Fibroblast of lung (primary cell): ENCODE results near the gene C2CD4C. TPM values are rescaled to one million over a fixed set of nuclear protein-coding genes. Genes with fewer than 3 reads are reported as not detected.

Experiments
- DNase-seq, 2 donors: peaks; one replicate each; pipeline versions ENCODE4 v3.0.0 to v3.0.0-alpha.2; 2010; ENCODE audit warnings: low read depth in 2 of 2
- H2AFZ ChIP-seq: 2 replicates; pipeline ENCODE4 v1.5.1; 2012; ENCODE audit warnings: low read length, control low read depth, inconsistent platforms
- H3K27ac ChIP-seq: 2 replicates; pipeline ENCODE4 v1.5.1; 2011; ENCODE audit warnings: low read length, control low read depth; ENCODE audit not compliant: insufficient read depth
- H3K27me3 ChIP-seq: 2 replicates; pipeline ENCODE4 v1.5.1; 2011; ENCODE audit warnings: mild to moderate bottlenecking, low read length; ENCODE audit not compliant: control insufficient read depth, insufficient read depth
- H3K36me3 ChIP-seq: 2 replicates; pipeline ENCODE4 v1.5.1; 2011; ENCODE audit warnings: low read length; ENCODE audit not compliant: control insufficient read depth, insufficient read depth
- H3K4me1 ChIP-seq: 2 replicates; pipeline ENCODE4 v1.5.1; 2011; ENCODE audit warnings: low read length; ENCODE audit not compliant: control insufficient read depth, insufficient read depth; ENCODE audit errors: extremely low read depth
- H3K4me2 ChIP-seq: 2 replicates; pipeline ENCODE4 v1.5.1; 2011; ENCODE audit warnings: low read length, control low read depth; ENCODE audit not compliant: insufficient read depth; ENCODE audit errors: extremely low read depth
- H3K4me3 ChIP-seq, 4 experiments: fragments of 200-600 bp in 1 of 4; sonication (generic) in 1 of 4; replicated peaks in 1 of 4; 2 replicates each; pipeline ENCODE4 v1.5.1; 2011 to 2016; ENCODE audit warnings: low read length in 4 of 4, low read depth in 3 of 4, mild to moderate bottlenecking in 3 of 4, control low read depth in 2 of 4, inconsistent platforms in 1 of 4, mixed read lengths in 1 of 4; ENCODE audit not compliant: insufficient read depth in 1 of 4; ENCODE audit errors: control extremely low read depth in 1 of 4
- H3K79me2 ChIP-seq: 2 replicates; pipeline ENCODE4 v1.5.1; 2012; ENCODE audit warnings: mild to moderate bottlenecking, low read length, inconsistent platforms; ENCODE audit not compliant: control insufficient read depth, insufficient read depth
- H3K9ac ChIP-seq: 2 replicates; pipeline ENCODE4 v1.5.1; 2011; ENCODE audit warnings: mild to moderate bottlenecking, low read length, control low read depth; ENCODE audit not compliant: insufficient read depth
- H3K9me3 ChIP-seq: 2 replicates; pipeline ENCODE4 v1.5.1; 2012; ENCODE audit warnings: low read depth, low read length; ENCODE audit not compliant: control insufficient read depth, insufficient read depth
- H4K20me1 ChIP-seq: 2 replicates; pipeline ENCODE4 v1.5.1; 2011; ENCODE audit warnings: low read length; ENCODE audit not compliant: control insufficient read depth, insufficient read depth; ENCODE audit errors: extremely low read depth
- EZH2 ChIP-seq: IDR thresholded peaks from 2 replicates; pipeline ENCODE4 v1.5.1; 2012; ENCODE audit warnings: low read length, control low read depth, mild to moderate bottlenecking; ENCODE audit errors: missing control alignments
- polyA plus RNA-seq, 2 donors: library from polyadenylated mRNA; depleted of rRNA in 1 of 2; stranded (reverse) in 1 of 2; unstranded in 1 of 2; fragments of >200 nt; gene quantifications; 2 replicates each; pipeline ENCODE4 v1.2.1, GENCODE V29; 2011 to 2012; ENCODE audit warnings: missing spikeins in 1 of 2
- total RNA-seq: library from RNA; depleted of rRNA; stranded (reverse); fragments of >200 nt; gene quantifications from 2 replicates; pipeline ENCODE4 v1.2.1, GENCODE V29; 2014
- TF ChIP-seq, protein P1 (sequence below), 2 donors: IDR thresholded peaks in 1 of 2; conservative IDR thresholded peaks in 1 of 2; 1 replicate in 1 of 2; 2 replicates in 1 of 2; pipeline ENCODE4 v1.5.1; 2011 to 2012; ENCODE audit warnings: low read length in 2 of 2, control low read depth in 1 of 2, inconsistent platforms in 1 of 2, low read depth in 1 of 2, mild to moderate bottlenecking in 1 of 2

The C2CD4C gene
- total and polyA plus RNA-seq, 2 donors (not counting 1 experiment from before 2014, with no cell fraction given), result 0.17 TPM; not detected in 1

DNA sequence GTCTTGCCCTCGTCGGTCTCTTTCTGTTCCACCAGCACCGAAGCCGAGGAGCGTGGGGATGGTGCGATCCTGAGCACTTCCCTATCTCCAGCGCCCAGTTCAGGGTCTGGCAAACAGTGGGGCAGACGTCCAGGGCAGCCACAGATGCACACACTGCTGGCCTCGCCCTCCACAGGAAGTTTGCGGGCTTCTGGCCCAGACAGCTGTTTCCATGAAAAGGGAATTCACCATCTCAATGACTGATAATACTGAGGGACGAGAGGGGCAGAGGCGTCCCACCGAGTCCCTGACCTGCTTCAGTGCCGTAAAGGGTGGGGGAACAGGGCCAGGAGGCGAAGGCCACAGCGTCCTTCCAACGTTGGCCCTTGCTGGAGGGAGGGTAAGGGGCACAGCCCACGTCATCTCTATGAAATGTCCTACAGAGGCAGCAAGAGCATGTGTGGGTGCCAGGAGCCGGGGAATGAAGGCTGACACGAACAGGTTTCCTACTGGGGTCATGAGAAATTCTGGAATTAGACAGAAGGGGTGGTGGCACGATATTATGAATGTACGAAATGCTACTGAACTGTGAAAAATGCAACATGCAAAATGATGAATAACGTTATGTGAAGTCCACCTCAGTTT is 32.4 kb upstream of the C2CD4C start:
- no peaks in the 10 kb centered on the region for H3K4me1 ChIP-seq
- H3K27me3 ChIP-seq, result no peaks in the 10 kb centered on the region
- no peaks in the 10 kb centered on the region for H4K20me1 ChIP-seq
- no peak overlapping the region for H2AFZ ChIP-seq
- no peaks in the 10 kb centered on the region for H3K36me3 ChIP-seq
- DNase-seq, result no peak
- no peaks in the 10 kb centered on the region for H3K9me3 ChIP-seq
- TF ChIP-seq EZH2, result no peak
- TF ChIP-seq, protein P1, sequence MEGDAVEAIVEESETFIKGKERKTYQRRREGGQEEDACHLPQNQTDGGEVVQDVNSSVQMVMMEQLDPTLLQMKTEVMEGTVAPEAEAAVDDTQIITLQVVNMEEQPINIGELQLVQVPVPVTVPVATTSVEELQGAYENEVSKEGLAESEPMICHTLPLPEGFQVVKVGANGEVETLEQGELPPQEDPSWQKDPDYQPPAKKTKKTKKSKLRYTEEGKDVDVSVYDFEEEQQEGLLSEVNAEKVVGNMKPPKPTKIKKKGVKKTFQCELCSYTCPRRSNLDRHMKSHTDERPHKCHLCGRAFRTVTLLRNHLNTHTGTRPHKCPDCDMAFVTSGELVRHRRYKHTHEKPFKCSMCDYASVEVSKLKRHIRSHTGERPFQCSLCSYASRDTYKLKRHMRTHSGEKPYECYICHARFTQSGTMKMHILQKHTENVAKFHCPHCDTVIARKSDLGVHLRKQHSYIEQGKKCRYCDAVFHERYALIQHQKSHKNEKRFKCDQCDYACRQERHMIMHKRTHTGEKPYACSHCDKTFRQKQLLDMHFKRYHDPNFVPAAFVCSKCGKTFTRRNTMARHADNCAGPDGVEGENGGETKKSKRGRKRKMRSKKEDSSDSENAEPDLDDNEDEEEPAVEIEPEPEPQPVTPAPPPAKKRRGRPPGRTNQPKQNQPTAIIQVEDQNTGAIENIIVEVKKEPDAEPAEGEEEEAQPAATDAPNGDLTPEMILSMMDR (conservative IDR thresholded peaks at IDR 0.05 in 1 of 2, IDR thresholded peaks at IDR 0.05 in 1 of 2; ENCODE audit: low read depth in 1 of 2, low read length in 2 of 2), result no peak
- no peak overlapping the region for H3K9ac ChIP-seq
- H3K4me2 ChIP-seq, result no peak overlapping the region
- no peak overlapping the region for H3K4me3 ChIP-seq
- no peak overlapping the region for H3K27ac ChIP-seq
- H3K79me2 ChIP-seq, result no peaks in the 10 kb centered on the region

DNA sequence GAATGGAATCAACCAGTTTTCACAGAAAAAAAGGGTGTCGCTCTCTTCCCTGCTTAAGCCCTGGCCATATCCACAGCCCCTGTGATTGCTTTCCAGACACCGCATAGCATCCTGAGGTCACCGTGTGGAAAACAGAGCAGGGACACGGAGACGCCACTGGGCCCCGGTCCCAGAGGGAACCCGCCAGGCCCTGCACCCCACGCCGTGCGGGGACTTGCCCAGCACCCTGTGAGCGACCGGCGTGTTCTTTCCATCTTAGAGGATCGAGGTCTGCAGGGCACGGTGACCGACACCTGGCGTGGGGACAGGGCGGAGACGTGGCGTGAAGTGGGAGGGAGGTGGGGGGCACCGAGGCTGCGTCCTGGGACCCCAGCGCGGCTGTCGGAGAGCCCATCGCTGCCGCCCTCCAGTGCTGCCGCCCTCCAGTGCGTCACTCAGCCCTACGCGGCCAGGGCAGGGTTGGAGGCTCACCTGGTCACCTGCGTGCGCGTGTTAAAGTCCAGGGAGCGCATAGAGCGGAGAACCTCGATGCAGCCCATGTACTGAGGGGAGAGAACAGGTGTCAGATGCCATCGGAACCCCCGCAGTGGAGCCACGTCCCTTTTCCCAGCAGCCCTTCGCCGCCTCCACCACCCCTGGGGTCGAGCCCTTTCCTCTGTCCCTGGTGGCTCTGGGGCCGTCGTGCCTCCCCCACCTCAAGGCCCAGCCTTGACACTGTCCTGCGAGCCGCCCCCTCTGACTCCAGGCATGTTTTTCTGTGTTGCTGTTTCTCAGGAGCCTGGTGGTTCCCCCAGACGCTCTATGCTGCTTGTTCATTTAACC is 31.7 kb upstream of the C2CD4C start:
- no peaks in the 10 kb centered on the region for H3K4me1 ChIP-seq
- H3K4me2 ChIP-seq, result no peak overlapping the region
- H3K4me3 ChIP-seq, result no peak overlapping the region
- no peak for TF ChIP-seq EZH2
- TF ChIP-seq, protein P1 (conservative IDR thresholded peaks at IDR 0.05 in 1 of 2, IDR thresholded peaks at IDR 0.05 in 1 of 2; ENCODE audit: low read depth in 1 of 2, low read length in 2 of 2), result no peak
- H3K79me2 ChIP-seq, result no peaks in the 10 kb centered on the region
- no peak overlapping the region for H3K9ac ChIP-seq
- no peaks in the 10 kb centered on the region for H3K36me3 ChIP-seq
- no peak for DNase-seq
- no peaks in the 10 kb centered on the region for H3K9me3 ChIP-seq
- no peaks in the 10 kb centered on the region for H3K27me3 ChIP-seq
- H3K27ac ChIP-seq, result no peak overlapping the region
- H2AFZ ChIP-seq, result no peak overlapping the region
- H4K20me1 ChIP-seq, result no peaks in the 10 kb centered on the region

DNA sequence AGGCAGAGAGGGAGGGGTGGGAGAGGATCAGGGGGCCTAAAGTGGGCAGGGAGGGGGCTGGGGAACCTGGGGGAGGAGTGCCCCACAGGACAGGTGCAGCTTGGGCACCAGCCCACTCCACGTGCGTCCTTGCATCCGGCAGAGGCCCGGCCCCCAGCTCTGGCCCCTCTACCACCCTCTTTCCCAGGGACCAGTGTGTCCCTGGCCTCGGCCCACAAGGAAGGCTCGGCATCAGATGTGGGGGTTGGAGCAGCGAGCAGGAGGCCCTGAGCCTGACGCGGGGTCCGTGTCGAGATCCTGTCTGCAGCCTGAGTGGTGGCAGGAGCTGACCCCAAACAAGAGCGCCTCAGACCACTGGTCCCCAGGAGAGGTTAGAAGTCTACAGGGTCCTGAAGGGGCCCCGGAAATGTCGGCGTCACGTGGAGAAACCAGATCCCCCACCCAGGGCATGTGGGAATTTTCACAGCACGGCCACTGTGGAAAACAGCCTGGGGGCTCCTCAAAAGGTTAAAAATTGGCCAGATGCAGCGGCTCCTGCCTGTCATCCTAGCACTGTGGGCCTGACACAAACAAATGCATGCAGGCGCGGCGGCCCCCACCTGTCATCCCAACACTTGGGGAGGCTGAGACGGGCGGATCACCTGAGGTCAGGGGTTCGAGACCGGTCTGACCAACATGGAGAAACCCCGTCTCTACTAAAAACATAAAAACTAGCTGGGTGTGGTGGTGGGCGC is 30.4 kb upstream of the C2CD4C start:
- Histone ChIP-seq H3K36me3 (no peaks in the 10 kb centered on the region), H3K9me3 (no peaks in the 10 kb centered on the region), H3K79me2 (no peaks in the 10 kb centered on the region), H3K4me3 (no peak overlapping the region), H3K4me1 (no peaks in the 10 kb centered on the region), H3K27ac (no peak overlapping the region), H4K20me1 (no peaks in the 10 kb centered on the region), H3K4me2 (no peak overlapping the region), H3K9ac (no peak overlapping the region), H2AFZ (no peak overlapping the region), H3K27me3 (no peaks in the 10 kb centered on the region)
- TF ChIP-seq EZH2, result no peak
- TF ChIP-seq, protein P1 (conservative IDR thresholded peaks at IDR 0.05 in 1 of 2, IDR thresholded peaks at IDR 0.05 in 1 of 2; ENCODE audit: low read depth in 1 of 2, low read length in 2 of 2), result no peak
- no peak for DNase-seq
